ENCODE results near the gene PHC2. TPM values are rescaled to one million over a fixed set of nuclear protein-coding genes. Genes with fewer than 3 reads are reported as not detected.

PHC2 gene
- total RNA-seq, 1 donor from 2014 or later, result 124 TPM

DNA sequence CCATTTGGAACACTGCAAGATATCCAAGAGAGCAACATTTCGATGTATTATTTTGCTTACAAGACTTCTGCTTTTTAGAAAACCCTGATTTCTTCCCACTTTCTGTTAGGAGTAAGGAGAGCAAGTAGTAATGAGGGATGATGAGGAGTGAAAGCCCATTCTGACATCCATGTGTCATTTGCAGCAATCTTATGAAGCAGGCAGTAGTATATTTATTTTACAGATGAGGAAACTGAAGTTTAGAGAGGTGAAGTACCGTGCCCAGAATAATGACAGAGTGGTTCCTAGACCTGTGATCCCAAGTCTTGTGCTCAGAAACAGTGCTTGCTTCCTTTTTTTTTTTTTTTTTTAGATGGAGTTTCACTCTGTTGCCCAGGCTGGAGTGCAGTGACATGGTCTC, 34.4 kb upstream of the PHC2 start:
- Histone ChIP-seq H3K27ac (no peak overlapping the region), H3K4me3 (no peak overlapping the region), H3K36me3 (no peaks in the 10 kb centered on the region), H3K9me3 (no peaks in the 10 kb centered on the region), H3K4me1 (peaks cover 4% of the 10 kb centered on the region), H3K27me3 (no peaks in the 10 kb centered on the region)
- DNase-seq (no peak), ATAC-seq (no peak)
- TF ChIP-seq, protein P1, sequence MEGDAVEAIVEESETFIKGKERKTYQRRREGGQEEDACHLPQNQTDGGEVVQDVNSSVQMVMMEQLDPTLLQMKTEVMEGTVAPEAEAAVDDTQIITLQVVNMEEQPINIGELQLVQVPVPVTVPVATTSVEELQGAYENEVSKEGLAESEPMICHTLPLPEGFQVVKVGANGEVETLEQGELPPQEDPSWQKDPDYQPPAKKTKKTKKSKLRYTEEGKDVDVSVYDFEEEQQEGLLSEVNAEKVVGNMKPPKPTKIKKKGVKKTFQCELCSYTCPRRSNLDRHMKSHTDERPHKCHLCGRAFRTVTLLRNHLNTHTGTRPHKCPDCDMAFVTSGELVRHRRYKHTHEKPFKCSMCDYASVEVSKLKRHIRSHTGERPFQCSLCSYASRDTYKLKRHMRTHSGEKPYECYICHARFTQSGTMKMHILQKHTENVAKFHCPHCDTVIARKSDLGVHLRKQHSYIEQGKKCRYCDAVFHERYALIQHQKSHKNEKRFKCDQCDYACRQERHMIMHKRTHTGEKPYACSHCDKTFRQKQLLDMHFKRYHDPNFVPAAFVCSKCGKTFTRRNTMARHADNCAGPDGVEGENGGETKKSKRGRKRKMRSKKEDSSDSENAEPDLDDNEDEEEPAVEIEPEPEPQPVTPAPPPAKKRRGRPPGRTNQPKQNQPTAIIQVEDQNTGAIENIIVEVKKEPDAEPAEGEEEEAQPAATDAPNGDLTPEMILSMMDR (IDR thresholded peaks at IDR 0.05), result no peak
- intact Hi-C loops (cut with DNase I), result no loop called here

DNA sequence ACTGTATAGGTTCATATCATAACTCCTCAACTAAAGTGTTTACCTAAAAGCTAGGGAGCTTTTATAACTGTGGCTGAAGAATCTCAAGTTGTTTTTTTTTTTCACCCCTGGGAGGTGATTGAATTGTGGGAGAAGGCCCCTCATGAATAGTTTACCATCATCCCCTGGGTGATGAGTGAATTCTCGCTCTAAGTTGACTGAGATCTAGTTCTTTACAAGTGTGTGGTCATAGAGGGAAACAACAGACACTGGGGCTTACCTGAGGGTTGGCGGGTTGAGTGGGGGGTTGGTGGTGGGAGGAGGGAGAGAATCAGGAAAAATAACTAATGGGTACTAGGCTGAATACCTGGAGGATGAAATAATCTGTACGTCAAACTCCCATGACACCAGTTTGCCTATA, 33.7 kb upstream of the PHC2 start:
- Histone ChIP-seq H3K27me3 (no peaks in the 10 kb centered on the region), H3K27ac (no peak overlapping the region), H3K4me3 (no peak overlapping the region), H3K4me1 (no peaks in the 10 kb centered on the region), H3K9me3 (no peaks in the 10 kb centered on the region), H3K36me3 (no peaks in the 10 kb centered on the region)
- ATAC-seq, result no peak
- TF ChIP-seq, protein P1 (IDR thresholded peaks at IDR 0.05), result no peak
- no peak for DNase-seq
- intact Hi-C loops (cut with DNase I), result no loop called here

DNA sequence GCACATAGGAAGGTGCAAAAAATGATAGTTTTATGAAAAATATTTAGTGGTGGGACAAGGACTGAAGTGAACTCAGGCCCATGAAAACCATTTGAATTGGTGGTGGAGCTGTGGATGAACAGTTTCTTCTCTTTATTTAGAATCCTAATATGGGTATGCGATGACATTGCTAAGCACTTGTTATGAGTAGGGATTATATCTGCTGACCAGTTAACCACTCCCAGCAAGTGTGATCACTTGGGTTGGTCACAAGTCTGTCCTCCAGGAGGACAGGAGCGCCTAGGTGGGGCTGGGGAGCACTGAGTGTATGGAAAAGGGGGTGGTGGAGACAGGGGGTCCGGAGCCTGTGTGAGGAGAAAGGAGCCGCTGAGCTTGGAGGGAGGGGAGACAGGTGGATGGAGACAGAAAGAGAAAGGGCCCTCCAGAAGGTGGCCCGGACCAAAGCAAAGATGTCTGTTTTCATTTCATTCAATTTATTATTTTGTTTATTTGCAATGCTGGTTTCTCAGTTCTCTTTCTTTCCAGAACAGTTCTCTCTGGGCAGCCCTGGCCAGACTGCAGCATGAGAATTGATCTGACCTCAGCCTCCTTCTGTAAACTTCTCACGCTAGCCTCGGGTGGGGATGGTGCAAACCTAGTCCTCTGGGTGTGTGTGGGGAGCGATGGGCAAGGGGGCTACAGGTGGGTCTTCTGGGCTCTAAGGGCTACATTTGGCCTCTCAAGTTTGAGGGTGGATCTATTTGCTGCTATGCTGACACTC, 31.7 kb upstream of the PHC2 start:
- TF ChIP-seq, protein P1 (IDR thresholded peaks at IDR 0.05), result no peak
- Histone ChIP-seq H3K9me3 (no peaks in the 10 kb centered on the region), H3K4me3 (no peak overlapping the region), H3K27me3 (no peaks in the 10 kb centered on the region), H3K36me3 (no peaks in the 10 kb centered on the region), H3K27ac (no peak overlapping the region), H3K4me1 (no peaks in the 10 kb centered on the region)
- intact Hi-C loops (cut with DNase I), result no loop called here
- DNase-seq (peak; percentile 30), ATAC-seq (no peak)

DNA sequence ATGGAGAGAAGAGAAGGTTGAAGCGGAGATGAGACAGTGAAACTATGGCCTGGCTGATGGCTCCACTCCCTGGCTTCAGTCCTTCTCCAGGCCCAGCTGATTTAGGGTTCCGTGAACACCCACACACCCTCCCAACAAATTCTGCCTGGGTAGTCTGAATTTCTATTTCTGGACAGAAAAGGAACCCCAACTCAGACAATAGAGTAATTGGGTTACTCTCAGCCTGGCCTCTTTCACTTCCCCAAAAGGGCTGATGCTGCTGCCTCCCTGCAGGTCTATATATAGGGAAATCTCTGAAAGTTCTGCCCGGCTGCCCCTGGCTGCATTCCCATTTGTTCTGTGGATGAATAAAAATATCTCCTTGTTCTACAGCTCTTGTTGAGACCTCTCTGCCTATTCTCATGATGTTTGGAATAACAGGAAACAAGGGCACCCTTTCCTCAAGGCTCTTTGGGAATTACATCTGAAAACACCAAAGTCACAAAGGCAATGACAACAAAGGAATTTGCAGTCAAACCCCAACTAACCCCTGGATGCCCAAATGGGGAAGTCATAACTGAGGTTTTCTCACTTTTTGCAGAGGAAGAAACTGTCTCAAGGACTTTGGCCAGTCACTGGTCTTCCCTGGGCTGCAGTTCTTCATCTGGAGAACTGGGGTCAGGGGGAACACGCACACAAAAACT, 30.2 kb upstream of the PHC2 start:
- Histone ChIP-seq H3K27ac (peak overlapping the region; percentile 11), H3K4me1 (no peaks in the 10 kb centered on the region), H3K27me3 (no peaks in the 10 kb centered on the region), H3K4me3 (no peak overlapping the region), H3K9me3 (no peaks in the 10 kb centered on the region), H3K36me3 (no peaks in the 10 kb centered on the region)
- intact Hi-C loops (cut with DNase I), result no loop called here
- peak; percentile 78 for ATAC-seq
- TF ChIP-seq, protein P1 (IDR thresholded peaks at IDR 0.05), result no peak
- peak; percentile 42 for DNase-seq

DNA sequence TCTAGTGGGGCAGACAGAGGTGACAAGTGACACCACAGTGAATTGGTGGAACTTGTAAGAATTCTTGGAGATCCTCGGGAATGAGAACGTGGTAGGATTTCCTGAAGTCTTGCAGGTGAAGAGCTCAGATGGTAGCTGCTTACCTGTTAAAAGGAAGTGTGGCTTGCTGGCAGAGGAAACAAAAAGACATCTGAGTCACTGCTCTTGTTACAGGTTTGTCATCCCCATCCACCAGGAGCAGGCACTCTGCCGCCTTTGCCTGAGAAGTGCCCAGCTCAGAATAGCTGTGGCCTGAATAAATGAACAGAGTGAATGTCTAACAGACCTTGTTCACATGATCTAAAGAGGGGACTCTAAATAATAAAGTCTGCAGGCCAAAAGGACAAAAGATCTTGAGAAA, 29.2 kb upstream of the PHC2 start:
- intact Hi-C loops (cut with DNase I), result no loop called here
- no peak for ATAC-seq
- no peak overlapping the region for H3K4me3 ChIP-seq
- no peak overlapping the region for H3K27ac ChIP-seq
- H3K36me3 ChIP-seq, result no peaks in the 10 kb centered on the region
- H3K4me1 ChIP-seq, result no peaks in the 10 kb centered on the region
- no peaks in the 10 kb centered on the region for H3K27me3 ChIP-seq
- DNase-seq, result no peak
- no peaks in the 10 kb centered on the region for H3K9me3 ChIP-seq
- TF ChIP-seq, protein P1 (IDR thresholded peaks at IDR 0.05), result no peak

All from upper lobe of right lung (tissue), 1 donor.